SK-N-SH (cell line): ENCODE measurements around the gene GRB10. TPM values are rescaled to one million over a fixed set of nuclear protein-coding genes. Genes with fewer than 3 reads are reported as not detected.

Source experiments
- CTCF ChIA-PET: fragments of 300-600, 350-600 bp; formaldehyde crosslinking; extraction: SDS; loops from one replicate; lab custom pipeline; 2021; lab: Yijun Ruan, JAX
- POLR2A ChIA-PET: fragments of 350-600 bp; sonication (Branson Sonifier 250); formaldehyde crosslinking; extraction: SDS; loops from one replicate; lab custom pipeline; 2020; ENCODE audit warnings: antibody characterized with exemption, inconsistent platforms; lab: Yijun Ruan, JAX
- DNase-seq: peaks from one replicate; pipeline ENCODE4 v3.0.0; 2012
- H2AFZ ChIP-seq: fragments of 200-600 bp; sonication (generic); 2 replicates; pipeline ENCODE4 v1.8.1; 2016; ENCODE audit warnings: antibody characterized with exemption, mild to moderate bottlenecking, low read depth
- H3F3A ChIP-seq: fragments of 200-600 bp; sonication (generic); replicated peaks from 2 replicates; pipeline ENCODE3; 2016; ENCODE audit warnings: antibody characterized with exemption, mild to moderate bottlenecking; ENCODE audit not compliant: insufficient read depth
- H3K27ac ChIP-seq, 2 experiments: fragments of 200-500 bp in 1 of 2; fragments of 200-600 bp in 1 of 2; sonication (Bioruptor generic) in 1 of 2; sonication (generic), shearing (Covaris generic) in 1 of 2; 2 replicates each; pipeline versions ENCODE4 v1.5.1 to v1.6.1; 2014 to 2016; ENCODE audit warnings: low read depth in 2 of 2, inconsistent platforms in 1 of 2, low read length in 1 of 2, mild to moderate bottlenecking in 1 of 2, mixed read lengths in 1 of 2
- H3K27me3 ChIP-seq: fragments of 200-600 bp; sonication (generic), shearing (Covaris generic); 2 replicates; pipeline ENCODE4 v1.6.1; 2016; ENCODE audit warnings: mixed run types; ENCODE audit not compliant: insufficient read depth
- H3K36me3 ChIP-seq, 2 experiments: fragments of 200-500 bp in 1 of 2; fragments of 200-600 bp in 1 of 2; sonication (Bioruptor generic) in 1 of 2; sonication (generic) in 1 of 2; replicated peaks in 1 of 2; 2 replicates each; pipeline versions ENCODE3 to v1.5.1; 2014 to 2016; ENCODE audit warnings: low read length in 1 of 2, mild to moderate bottlenecking in 1 of 2; ENCODE audit not compliant: insufficient read depth in 2 of 2, control insufficient read depth in 1 of 2
- H3K4me1 ChIP-seq, 2 experiments: fragments of 200-500 bp in 1 of 2; fragments of 200-600 bp in 1 of 2; sonication (Bioruptor generic) in 1 of 2; sonication (generic), shearing (Covaris generic) in 1 of 2; 2 replicates each; pipeline versions ENCODE4 v1.5.1 to v1.6.1; 2014 to 2016; ENCODE audit warnings: low read depth in 1 of 2, low read length in 1 of 2, mixed run types in 1 of 2; ENCODE audit not compliant: insufficient read depth in 2 of 2, control insufficient read depth in 1 of 2
- H3K4me2 ChIP-seq: fragments of 200-600 bp; sonication (generic), shearing (Covaris generic); 2 replicates; pipeline ENCODE4 v1.6.1; 2017; ENCODE audit warnings: mixed run types
- H3K4me3 ChIP-seq, 2 experiments: fragments of 200-500 bp in 1 of 2; fragments of 200-600 bp in 1 of 2; sonication (Bioruptor generic) in 1 of 2; sonication (generic), shearing (Covaris generic) in 1 of 2; 2 replicates each; pipeline versions ENCODE4 v1.5.1 to v1.8.1; 2014 to 2016; ENCODE audit warnings: low read depth in 2 of 2, inconsistent platforms in 1 of 2, low read length in 1 of 2, mild to moderate bottlenecking in 1 of 2, mixed read lengths in 1 of 2, moderate library complexity in 1 of 2
- H3K79me2 ChIP-seq: fragments of 200-600 bp; sonication (generic); 2 replicates; pipeline ENCODE4 v1.8.1; 2017; ENCODE audit warnings: mild to moderate bottlenecking; ENCODE audit not compliant: insufficient read depth
- H3K9ac ChIP-seq: fragments of 200-600 bp; sonication (generic); 2 replicates; pipeline ENCODE4 v1.6.1; 2017; ENCODE audit warnings: mixed run types
- H3K9me2 ChIP-seq: fragments of 200-600 bp; sonication (generic); 2 replicates; pipeline ENCODE4 v1.6.1; 2017; ENCODE audit warnings: mixed run types
- H3K9me3 ChIP-seq: fragments of 200-600 bp; sonication (generic); 2 replicates; pipeline ENCODE4 v1.6.1; 2017; ENCODE audit warnings: mixed run types, mild to moderate bottlenecking, moderate library complexity
- H4K20me1 ChIP-seq: fragments of 200-600 bp; sonication (generic); 2 replicates; pipeline ENCODE4 v1.6.1; 2017; ENCODE audit warnings: mild to moderate bottlenecking, mixed run types; ENCODE audit not compliant: insufficient read depth
- IRF3 ChIP-seq: fragments of 150-350 bp; IDR thresholded peaks from 2 replicates; pipeline ENCODE4 v1.6.1; 2016; ENCODE audit warnings: mild to moderate bottlenecking, low read depth, low read length
- JUND ChIP-seq: IDR thresholded peaks from 2 replicates; pipeline ENCODE4 v1.4.0; 2012
- MEF2A ChIP-seq: IDR thresholded peaks from 2 replicates; pipeline ENCODE4 v1.4.0; 2012; ENCODE audit warnings: low read depth, borderline replicate concordance
- MXI1 ChIP-seq: IDR thresholded peaks from 2 replicates; pipeline ENCODE4 v1.6.1; 2012; ENCODE audit warnings: mild to moderate bottlenecking, low read depth, low read length, improper control_type of control experiment
- PBX3 ChIP-seq: IDR thresholded peaks from 2 replicates; pipeline ENCODE4; 2012
- POLR2AphosphoS5 ChIP-seq: IDR thresholded peaks from 2 replicates; pipeline ENCODE4 v1.6.1; 2012; ENCODE audit warnings: low read depth, low read length
- REST ChIP-seq: IDR thresholded peaks from 2 replicates; pipeline ENCODE4 v1.6.1; 2012; ENCODE audit warnings: mild to moderate bottlenecking, low read depth, low read length, moderate library complexity
- RFX5 ChIP-seq: IDR thresholded peaks from 2 replicates; pipeline ENCODE4 v1.6.1; 2012; ENCODE audit warnings: mild to moderate bottlenecking, improper control_type of control experiment, low read length
- SMC3 ChIP-seq: IDR thresholded peaks from 2 replicates; pipeline ENCODE4 v1.6.1; 2012; ENCODE audit warnings: low read depth, low read length, improper control_type of control experiment
- USF1 ChIP-seq: IDR thresholded peaks from 2 replicates; pipeline ENCODE4 v1.4.0; 2012; ENCODE audit warnings: low read depth, borderline replicate concordance
- WGBS: methylation state at CpG from one replicate; pipeline ENCODE4 v1.1.6; 2017; ENCODE audit warnings: low lambda C conversion rate; 5-methylcytosine and 5-hydroxymethylcytosine counted together
- polyA plus RNA-seq, 3 experiments: library from polyadenylated mRNA; depleted of rRNA; stranded (reverse); fragments of >200 nt; gene quantifications; 2 replicates each; pipeline ENCODE4 v1.2.3, GENCODE V29; 2012

The GRB10 gene
- polyA plus RNA-seq, 1 of the 3 experiments (the other 2 are of a cell fraction): 5.1 TPM

- Histone ChIP-seq H3K4me1 (peaks cover 0 to 10% of the 10 kb centered on the region in 2 experiments; a peak in 2 of 4 replicates), H3K36me3 (peaks cover 0 to 3% of the 10 kb centered on the region in 2 experiments), H3K9me3 (no peaks in the 10 kb centered on the region), H3F3A (no peaks in the 10 kb centered on the region), H3K4me2 (no peak overlapping the region), H3K4me3 (no peak overlapping the region), H3K27ac (no peak overlapping the region), H3K27me3 (no peaks in the 10 kb centered on the region), H3K9ac (no peak overlapping the region), H3K79me2 (peaks cover 91% of the 10 kb centered on the region), H3K9me2 (no peaks in the 10 kb centered on the region), H2AFZ (no peak overlapping the region), H4K20me1 (peaks cover 97% of the 10 kb centered on the region)
- TF ChIP-seq SMC3: no peak
- no peak for DNase-seq
- POLR2A ChIA-PET: no interaction called here
- CTCF ChIA-PET: interaction anchor here (1.1 to 1.7 kb wide), 2 partner anchors 10 to 450 kb away, joined by 3 read pairs; no protein-coding TSS in a partner anchor
- WGBS: 58% methylated on average over 15 of the region's 15 CpGs
These were observed 72.1 kb downstream of the GRB10 start for GRCh38 chr7:50710441-50711154.

- ChIA-PET CTCF (interaction anchor here (1.4 kb wide), 1 partner anchor 22 kb away, joined by 4 read pairs; no protein-coding TSS in a partner anchor), POLR2A (no interaction called here)
- no peak overlapping the region for H3K4me2 ChIP-seq
- 58% methylated on average over 5 of the region's 7 CpGs for WGBS
- no peaks in the 10 kb centered on the region for H3K9me3 ChIP-seq
- H3K9me2 ChIP-seq: no peaks in the 10 kb centered on the region
- no peak for TF ChIP-seq RFX5
- TF ChIP-seq USF1: no peak
- no peak for TF ChIP-seq MEF2A
- TF ChIP-seq REST: no peak
- no peak for TF ChIP-seq JUND
- TF ChIP-seq IRF3: no peak
- no peak for TF ChIP-seq PBX3
- no peak for TF ChIP-seq POLR2AphosphoS5
- TF ChIP-seq MXI1: no peak
- H3K4me3 ChIP-seq: no peak overlapping the region
- peaks cover 3% of the 10 kb centered on the region for H3F3A ChIP-seq
- H2AFZ ChIP-seq: no peak overlapping the region
- peaks cover 0 to 3% of the 10 kb centered on the region in 2 experiments for H3K36me3 ChIP-seq
- no peak overlapping the region for H3K9ac ChIP-seq
- H3K79me2 ChIP-seq: peaks cover 89% of the 10 kb centered on the region
- peaks cover 0 to 10% of the 10 kb centered on the region in 2 experiments; a peak in 2 of 4 replicates for H3K4me1 ChIP-seq
- DNase-seq: no peak
- no peak overlapping the region for H3K27ac ChIP-seq
- peaks cover 97% of the 10 kb centered on the region for H4K20me1 ChIP-seq
- no peaks in the 10 kb centered on the region for H3K27me3 ChIP-seq
These were observed 73.5 kb downstream of the GRB10 start for GRCh38 chr7:50709151-50709550.
